Heart left ventricle (tissue), 13 donors: ENCODE measurements around the gene CD2AP.

ENCODE experiments used
- POLR2A ChIP-seq, 2 donors: fragments of 450-650 bp; IDR thresholded peaks; one replicate each; pipeline ENCODE4 v1.6.1; 2017; ENCODE audit warnings: antibody characterized with exemption in 2 of 2, mild to moderate bottlenecking in 2 of 2, moderate library complexity in 2 of 2
- TF ChIP-seq, protein P1 (sequence below), 12 donors: fragments of 200-600 bp; sonication (generic) in 4 of 12; IDR thresholded peaks; one replicate each; pipeline versions ENCODE4 v1.5.0 to v1.8.0; 2018 to 2022; ENCODE audit warnings: antibody characterized with exemption in 12 of 12, mild to moderate bottlenecking in 5 of 12
- donor health status: ischemic (EF 13 %, LVEDD 7.1; RV severe dilation, severe dysfunction).
- donor health status: DM: no; HTN: yes; CAD: no.
- donor health status: DM: no; HTN: no; CAD: no.
- donor health status: ischemic (EF 25% LVEDD 6.9; RV normal size, moderate dysfunction).
- donor health status: ischemic (EF 25% LVEDD 5.7; RV mildly dilated, moderate dysfunction).
- donor health status: ischemic (EF 35%, LVEDD 5.7; RV mildly dilated, moderate dysfunction).
- donor health status: nonischemic (EF 11% LVEDD 7.7; RV severe dilation, severe dysfunction).
- donor health status: DM: yes; HTN: yes; CAD: no.
- donor health status: PGD.
- donor health status: ischemic (EF 29% LVEDD 5.4; RV normal size, mild dysfunction).
- donor health status: nonischemic (EF 23%, LVEDD 6.1; RV moderate dilation, normal function).

DNA sequence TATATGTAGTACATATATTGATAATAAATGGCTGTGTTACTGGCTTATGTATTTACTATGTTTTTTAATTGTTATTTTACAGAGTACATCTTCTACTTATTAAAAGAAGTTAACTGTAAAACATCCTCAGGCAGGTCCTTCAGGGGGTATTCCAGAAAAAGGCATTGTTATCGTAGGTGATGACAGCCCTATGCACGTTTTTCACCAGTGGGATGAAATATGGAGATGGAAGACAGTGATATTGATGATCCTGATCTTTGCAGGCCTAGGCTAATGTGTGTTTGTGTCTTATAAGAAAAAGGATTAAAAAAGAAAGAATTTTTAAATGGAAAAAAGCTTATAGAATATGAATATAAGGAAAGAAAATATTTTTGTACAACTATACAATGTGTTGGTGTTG lies 7.5 kb downstream of the CD2AP start:
- TF ChIP-seq, protein P1, sequence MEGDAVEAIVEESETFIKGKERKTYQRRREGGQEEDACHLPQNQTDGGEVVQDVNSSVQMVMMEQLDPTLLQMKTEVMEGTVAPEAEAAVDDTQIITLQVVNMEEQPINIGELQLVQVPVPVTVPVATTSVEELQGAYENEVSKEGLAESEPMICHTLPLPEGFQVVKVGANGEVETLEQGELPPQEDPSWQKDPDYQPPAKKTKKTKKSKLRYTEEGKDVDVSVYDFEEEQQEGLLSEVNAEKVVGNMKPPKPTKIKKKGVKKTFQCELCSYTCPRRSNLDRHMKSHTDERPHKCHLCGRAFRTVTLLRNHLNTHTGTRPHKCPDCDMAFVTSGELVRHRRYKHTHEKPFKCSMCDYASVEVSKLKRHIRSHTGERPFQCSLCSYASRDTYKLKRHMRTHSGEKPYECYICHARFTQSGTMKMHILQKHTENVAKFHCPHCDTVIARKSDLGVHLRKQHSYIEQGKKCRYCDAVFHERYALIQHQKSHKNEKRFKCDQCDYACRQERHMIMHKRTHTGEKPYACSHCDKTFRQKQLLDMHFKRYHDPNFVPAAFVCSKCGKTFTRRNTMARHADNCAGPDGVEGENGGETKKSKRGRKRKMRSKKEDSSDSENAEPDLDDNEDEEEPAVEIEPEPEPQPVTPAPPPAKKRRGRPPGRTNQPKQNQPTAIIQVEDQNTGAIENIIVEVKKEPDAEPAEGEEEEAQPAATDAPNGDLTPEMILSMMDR (IDR thresholded peaks at IDR 0.05), result no peak
- no peak for TF ChIP-seq POLR2A (IDR thresholded peaks at IDR 0.05)
